ENCODE measurements around the gene SNRPD3.
"Not testable (repeated sequence)": the region's sequence is repeated elsewhere in the genome, so short reads cannot be mapped to it uniquely, and the experiment has no call there.

SNRPD3 gene

GRCh38 chr22:24535348-24535747, 20.5 kb upstream of the SNRPD3 start:
- DNase-seq (ENCODE audit: low spot score) = no peak

DNA sequence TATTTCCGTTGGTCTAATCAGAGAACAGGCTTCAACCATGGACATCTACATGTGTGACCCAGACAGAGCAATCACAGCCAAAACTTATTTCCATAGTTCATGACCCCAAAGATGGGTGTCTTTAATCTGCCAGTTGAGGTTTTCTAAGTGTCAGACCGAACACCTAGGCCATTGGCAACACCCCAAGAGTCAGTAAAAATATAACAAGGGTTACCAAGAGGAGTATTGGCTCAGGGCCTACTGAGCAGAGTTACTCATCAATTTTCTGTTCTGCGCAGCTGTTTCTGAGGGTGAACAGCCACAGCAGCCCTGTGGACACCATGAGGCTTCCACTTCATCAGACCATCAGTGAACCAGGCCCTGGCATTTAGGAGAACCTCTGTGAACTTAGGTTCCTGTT, 19.7 kb upstream of the SNRPD3 start:
- no peak for DNase-seq (ENCODE audit: low spot score)

DNA sequence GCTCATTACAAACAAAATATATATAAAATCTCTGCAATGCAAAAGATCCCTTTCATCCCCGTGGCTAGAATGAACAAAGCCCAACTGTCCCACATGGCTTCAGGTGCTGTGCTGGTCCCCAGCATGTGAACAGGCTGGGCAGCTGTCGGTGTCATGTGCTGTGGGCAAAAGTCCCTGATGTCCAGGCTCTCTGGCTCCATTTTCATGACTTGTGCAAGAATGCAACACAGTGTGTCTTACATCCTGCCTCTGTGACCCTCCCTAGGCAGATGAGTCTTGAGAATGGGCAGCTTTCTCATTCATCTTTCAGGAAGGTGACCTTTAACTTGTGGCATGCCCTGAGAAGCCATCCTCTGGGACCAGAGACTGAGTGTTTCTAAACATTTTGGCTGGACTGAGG, 15.3 kb upstream of the SNRPD3 start:
- DNase-seq (ENCODE audit: low spot score) = no peak

- DNase-seq (ENCODE audit: low spot score) = no peak
Measured at GRCh38 chr22:24541681-24542515, 13.9 kb upstream of the SNRPD3 start.

- DNase-seq (ENCODE audit: low spot score) = no peak
Measured at GRCh38 chr22:24542641-24543040, 13.2 kb upstream of the SNRPD3 start.

GRCh38 chr22:24543185-24543601, 12.6 kb upstream of the SNRPD3 start:
- DNase-seq (ENCODE audit: low spot score) = no peak

DNA sequence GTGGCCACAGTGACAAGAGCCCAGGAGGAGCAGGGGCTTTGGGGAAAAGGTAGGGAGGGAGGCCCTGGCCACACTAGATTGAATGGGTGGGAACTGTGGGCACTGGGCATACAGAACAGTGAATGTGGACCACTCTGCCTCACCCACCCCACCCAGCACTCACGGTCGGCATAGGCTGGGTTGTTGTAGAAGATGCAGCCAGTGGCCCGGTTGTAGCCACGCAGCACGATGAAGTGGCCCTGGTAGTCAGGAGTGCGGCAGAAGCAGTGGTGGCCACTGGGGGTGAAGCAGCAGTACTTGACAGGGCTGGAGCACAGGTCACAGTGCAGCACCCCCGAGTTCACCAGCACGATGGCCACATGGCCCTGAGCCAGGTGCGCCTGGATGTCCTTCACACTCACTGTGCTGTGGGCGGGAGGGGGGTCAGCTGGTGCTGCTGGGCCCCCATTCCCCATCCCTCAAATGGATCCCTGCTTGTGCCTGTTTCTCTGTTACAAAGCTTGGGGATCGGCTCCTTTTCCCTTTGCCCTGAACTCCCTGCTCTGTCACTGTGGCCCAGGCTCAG, 12.0 kb upstream of the SNRPD3 start:
- no peak for DNase-seq (ENCODE audit: low spot score)

DNA sequence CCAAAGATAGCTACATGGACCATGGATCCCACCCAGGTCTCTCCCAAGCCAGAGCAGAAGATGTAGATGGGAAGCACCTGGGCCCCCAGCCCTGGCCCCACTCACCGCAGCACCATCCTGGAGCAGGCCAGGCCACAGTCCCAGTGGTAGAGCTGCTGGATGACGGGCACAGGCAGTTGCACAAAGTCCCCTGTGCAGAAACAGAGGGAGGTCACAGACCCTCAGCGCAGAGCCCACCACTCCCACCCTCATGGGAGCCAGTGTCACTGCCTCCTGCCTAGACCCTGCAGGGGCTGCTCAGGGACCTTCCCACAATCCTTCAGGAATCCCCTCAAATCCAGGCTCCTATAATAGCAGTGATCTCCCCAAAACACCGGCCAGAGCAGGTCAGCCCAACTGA, 7.0 kb upstream of the SNRPD3 start:
- DNase-seq (ENCODE audit: low spot score) = no peak

DNA sequence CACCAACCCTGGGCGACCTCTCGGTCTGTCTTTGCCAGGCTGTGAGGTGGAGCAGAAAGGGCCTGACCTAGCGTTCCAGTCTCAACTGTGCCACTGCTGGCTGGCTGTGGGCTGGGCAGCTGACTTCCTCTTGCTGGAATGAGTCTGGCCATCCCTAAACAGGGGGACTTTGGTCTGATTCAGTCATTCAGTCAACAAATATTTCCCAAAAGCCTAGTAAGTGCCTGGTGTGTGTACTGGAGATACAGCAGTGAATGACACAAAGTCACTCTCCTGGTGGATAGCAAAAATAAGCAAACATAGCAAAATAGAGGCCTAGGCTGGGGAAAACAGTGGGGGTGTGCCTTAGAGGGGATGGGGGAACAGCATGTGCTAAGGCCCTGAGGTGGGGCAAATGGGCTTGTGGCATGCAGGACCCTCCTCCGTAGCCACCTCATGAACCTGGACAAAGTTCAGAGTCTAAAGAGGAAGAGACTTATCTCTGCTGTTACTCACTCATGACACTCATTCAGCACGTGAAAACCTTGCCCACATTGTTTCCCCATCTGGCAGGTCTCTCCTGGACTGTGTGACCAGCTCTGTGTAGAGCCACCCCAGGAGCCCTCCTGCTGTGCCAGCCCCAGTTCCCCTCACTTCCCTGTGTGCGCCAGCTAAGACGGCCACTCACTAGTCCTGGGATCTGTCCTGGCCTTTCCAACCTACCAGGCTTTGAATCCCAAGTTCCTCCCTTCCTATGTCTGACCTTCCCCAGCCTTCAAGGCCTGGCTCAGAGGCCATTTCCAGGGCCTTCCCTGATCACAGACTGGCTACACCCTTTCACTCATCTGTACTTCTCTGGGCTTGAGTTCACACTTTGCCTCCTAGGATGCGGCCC, 5.5 kb upstream of the SNRPD3 start:
- DNase-seq (ENCODE audit: low spot score) = no peak

DNA sequence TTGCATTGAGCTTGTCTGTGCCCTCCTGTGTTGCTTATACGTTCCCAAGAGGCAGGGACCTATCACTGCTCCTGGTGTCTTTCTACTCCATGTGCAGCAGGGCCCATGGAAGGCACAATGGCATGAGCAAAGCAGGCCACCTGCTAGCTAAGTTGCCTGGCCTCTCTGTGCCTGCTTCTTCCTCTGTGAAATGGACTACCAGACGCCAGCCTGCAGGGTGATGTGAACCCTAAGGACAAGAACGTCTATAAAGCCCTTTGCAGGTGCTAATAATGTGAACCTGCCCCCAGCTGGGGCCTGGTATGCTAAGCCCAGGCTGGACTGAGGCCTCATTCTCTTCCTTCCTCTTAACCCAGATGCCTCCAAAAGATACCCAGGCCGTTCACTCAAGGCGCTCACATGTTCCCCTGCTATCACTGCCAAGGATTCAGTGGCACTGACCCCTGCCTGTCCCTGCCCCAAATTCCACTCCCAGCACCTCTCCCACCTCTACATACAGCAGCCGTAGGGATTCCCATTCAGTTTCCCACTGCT, 4.8 kb upstream of the SNRPD3 start:
- DNase-seq (ENCODE audit: low spot score) = no peak

GRCh38 chr22:24552503-24553286, 3.1 kb upstream of the SNRPD3 start:
- DNase-seq (ENCODE audit: low spot score) = not testable (repeated sequence)

DNA sequence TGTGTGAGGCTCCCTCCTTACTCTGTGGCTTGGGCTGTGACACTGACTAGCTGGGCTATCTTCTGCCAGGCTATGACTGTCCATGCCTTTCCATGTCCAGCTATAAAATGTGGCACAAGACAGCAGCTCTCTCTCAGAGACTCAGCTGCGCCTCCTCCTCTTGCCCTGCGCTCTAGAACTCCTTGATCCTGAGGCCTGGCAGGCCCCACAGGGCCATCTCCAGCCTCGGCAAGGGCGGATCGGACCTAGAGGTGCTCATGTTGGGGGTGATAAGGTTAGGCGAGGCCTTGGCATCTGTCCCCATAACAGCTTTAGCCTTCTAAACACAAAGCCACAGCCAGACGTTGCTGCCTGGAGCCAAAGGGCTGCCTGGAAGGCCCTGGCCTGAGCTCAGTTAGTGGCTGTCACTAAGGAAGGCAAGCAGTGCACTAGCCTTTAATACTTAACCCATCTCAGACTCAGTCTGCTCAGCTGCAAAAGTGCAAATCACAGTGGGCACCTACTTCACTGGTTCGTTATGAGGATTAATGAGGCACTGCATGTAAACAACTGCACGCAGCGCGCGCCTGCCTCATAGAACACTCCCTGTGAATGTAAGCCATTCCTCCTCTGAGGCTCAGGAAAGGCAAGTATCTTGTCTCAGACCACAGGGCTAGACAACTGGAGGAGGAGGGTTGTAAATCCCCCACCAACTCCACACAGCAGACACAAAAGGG, 2.0 kb upstream of the SNRPD3 start:
- DNase-seq (ENCODE audit: low spot score) = no peak

- DNase-seq (ENCODE audit: low spot score) = peak; percentile 11
Measured at GRCh38 chr22:24554313-24555164, 1.3 kb upstream of the SNRPD3 start, which contains the start of gene GUCD1. Gene GUCD1 (minus strand): TSS chr22:24555138. CDS start chr22:24554991, 147 bp downstream.

GRCh38 chr22:24559471-24559870, 3.7 kb downstream of the SNRPD3 start:
- no peak for DNase-seq (ENCODE audit: low spot score)

GRCh38 chr22:24563246-24563645, 7.4 kb downstream of the SNRPD3 start:
- no peak for DNase-seq (ENCODE audit: low spot score)

DNA sequence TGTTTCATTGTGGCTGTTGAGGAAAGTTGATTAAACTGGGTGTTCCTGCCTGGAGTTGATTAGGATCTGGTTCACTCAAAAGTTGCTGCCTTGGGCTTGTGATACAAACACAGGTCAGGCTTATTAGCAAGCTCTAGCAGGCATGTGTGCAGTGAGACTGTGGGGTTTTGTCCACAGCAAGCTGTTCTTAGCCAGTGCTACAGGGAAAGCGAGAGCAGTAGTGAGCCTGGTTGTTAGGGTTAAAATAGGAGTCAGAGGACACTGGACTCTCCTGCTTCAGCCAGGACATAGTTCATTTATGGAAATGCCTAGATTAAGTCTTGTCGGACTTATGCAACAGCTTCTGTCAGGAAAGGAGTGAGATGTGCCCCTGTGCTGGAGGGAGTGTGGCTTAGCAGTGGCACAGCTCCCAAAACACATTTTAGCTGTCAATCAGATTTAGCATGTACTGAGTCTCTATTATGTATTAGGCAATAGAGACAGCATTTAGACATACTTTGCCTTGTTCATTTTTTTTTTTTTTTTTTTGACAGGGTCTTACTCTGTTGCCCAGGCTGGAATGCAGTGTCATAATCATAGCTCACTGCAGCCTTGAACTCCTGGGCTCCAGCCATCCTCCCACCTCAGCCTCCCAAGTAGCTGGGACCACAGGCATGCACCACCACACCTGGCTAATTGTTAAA, 8.7 kb downstream of the SNRPD3 start:
- no peak for DNase-seq (ENCODE audit: low spot score)

- DNase-seq (ENCODE audit: low spot score) = no peak
Measured at GRCh38 chr22:24565077-24565476, 9.3 kb downstream of the SNRPD3 start.

DNA sequence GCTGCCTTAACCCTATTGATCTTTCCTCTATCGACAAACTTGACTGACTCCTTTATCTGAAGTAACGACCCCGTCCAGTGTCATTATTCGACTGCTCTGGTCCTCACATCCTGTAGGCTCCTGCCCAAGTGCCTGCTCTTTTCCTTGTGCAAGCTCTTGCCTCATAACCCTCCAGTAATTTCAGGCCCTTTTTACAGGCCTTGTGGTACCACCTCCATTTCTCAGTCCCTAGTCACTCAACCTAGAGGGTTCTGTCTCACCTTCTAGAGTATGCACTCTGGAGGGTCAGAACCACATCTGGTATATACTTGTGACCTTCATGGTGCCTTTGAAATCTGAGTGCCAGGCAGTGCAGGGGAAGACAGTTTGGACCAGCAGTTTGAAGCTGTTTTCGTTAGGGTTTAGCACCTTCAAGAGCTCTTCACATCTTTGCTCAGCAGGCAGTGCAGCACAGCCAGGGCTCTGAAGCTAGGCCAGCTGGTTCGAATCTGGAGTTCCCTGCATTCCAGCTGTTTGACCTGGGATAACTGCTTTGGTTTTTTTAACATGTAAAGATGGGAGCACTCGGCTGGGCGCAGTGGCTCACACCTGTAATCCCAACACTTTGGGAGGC, 11.2 kb downstream of the SNRPD3 start:
- no peak for DNase-seq (ENCODE audit: low spot score)

DNA sequence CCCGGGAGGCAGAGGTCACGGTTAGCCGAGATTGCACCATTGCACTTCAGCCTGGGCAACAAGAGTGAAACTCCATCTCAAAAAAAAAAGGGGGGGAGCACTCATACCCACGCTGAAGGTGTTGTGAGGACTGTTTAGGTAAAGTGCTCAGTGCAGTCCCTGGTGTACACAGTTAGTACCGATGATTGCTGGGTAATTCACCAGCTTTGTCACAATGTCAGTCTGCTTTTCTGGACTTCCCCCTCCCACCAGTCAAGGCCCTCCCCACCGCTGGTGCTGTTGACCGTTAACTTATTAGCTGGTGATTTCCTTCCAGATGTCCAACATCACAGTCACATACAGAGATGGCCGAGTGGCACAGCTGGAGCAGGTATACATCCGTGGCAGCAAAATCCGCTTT, 11.9 kb downstream of the SNRPD3 start:
- no peak for DNase-seq (ENCODE audit: low spot score)

Data from CD4-positive, alpha-beta T cell treated with Interleukin-15 for 4 hours (primary cell).